GM12892 (cell line): ENCODE measurements around the gene CYP4F2.

Experiments
- POLR2A ChIP-seq: IDR thresholded peaks from 2 replicates; pipeline ENCODE4 v1.6.1; 2011; ENCODE audit warnings: low read depth, low read length, control low read depth
- POLR2AphosphoS5 ChIP-seq: IDR thresholded peaks from 2 replicates; pipeline ENCODE4 v1.6.1; 2011; ENCODE audit warnings: low read depth, low read length, control low read depth

DNA sequence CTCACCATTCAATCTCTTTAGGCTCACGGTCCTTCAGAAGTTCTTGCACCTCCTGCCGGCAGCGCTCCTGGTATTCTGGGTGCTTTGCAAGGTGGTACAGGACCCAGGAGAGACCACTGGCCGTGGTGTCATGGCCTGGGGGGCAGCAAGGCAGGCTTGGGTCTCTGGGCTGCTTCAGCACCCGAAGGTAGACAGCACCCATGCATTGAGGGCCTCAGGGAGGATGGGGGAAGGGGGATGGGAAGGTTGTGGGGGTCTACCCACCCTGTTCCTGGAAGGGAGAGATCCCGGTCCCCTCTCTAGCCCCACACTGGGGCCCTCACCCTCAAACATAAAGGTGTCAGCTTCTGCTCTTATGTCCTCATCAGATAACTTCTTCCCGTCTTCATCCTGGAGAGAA lies 12.0 kb downstream of the CYP4F2 start:
- TF ChIP-seq POLR2AphosphoS5 (no peak), POLR2A (no peak)
